ENCODE results near the gene CACTIN. TPM values are rescaled to one million over a fixed set of nuclear protein-coding genes. Genes with fewer than 3 reads are reported as not detected.

CACTIN gene
- total and polyA plus RNA-seq, 9 donors, result 2.7 to 39.1 (median 28.8) TPM

GRCh38 chr19:3573858-3574637 lies 52.5 kb downstream of the CACTIN start:
- Histone ChIP-seq H3K4me1 (ENCODE audit: insufficient read depth) (peaks cover 12% of the 10 kb centered on the region), H3K4me3 (peak overlapping the region; percentile 92), H3K27ac (peak overlapping the region in 1 of 2 donors; percentile 28), H3K9me3 (no peaks in the 10 kb centered on the region), H3K36me3 (no peaks in the 10 kb centered on the region), H3K27me3 (no peaks in the 10 kb centered on the region)
- WGBS, 3 donors, result 53 to 63% (median 61%) methylated on average over 49 to 55 of the region's 55 CpGs
- peak; percentile 78 to 87 (median 78) for DNase-seq
- TF ChIP-seq POLR2A (IDR thresholded peaks at IDR 0.05) (no peak), CTCF (IDR thresholded peaks at IDR 0.05) (no peak), EP300 (IDR thresholded peaks at IDR 0.05) (no peak)
- intact Hi-C loops (cut with DNase I), result no loop called here

- H3K27me3 ChIP-seq, result no peaks in the 10 kb centered on the region
- 0 to 1% (median 0%) methylated on average over 44 to 60 of the region's 60 CpGs for WGBS, 3 donors
- DNase-seq, result peak in 1 of 5 donors; percentile 37
- H3K4me3 ChIP-seq, result peak overlapping the region; percentile 92
- intact Hi-C loops (cut with DNase I), result no loop called here
- H3K27ac ChIP-seq, result peak overlapping the region in 1 of 2 donors; percentile 35
- no peak for TF ChIP-seq CTCF (IDR thresholded peaks at IDR 0.05)
- no peak for TF ChIP-seq EP300 (IDR thresholded peaks at IDR 0.05)
- no peak for TF ChIP-seq POLR2A (IDR thresholded peaks at IDR 0.05)
- H3K4me1 ChIP-seq (ENCODE audit: insufficient read depth), result peaks cover 12% of the 10 kb centered on the region
- no peaks in the 10 kb centered on the region for H3K36me3 ChIP-seq
- no peaks in the 10 kb centered on the region for H3K9me3 ChIP-seq
Measured at GRCh38 chr19:3573162-3573857, 53.3 kb downstream of the CACTIN start.

- TF ChIP-seq EP300 (IDR thresholded peaks at IDR 0.05) (no peak), POLR2A (IDR thresholded peaks at IDR 0.05) (no peak), CTCF (IDR thresholded peaks at IDR 0.05) (no peak)
- H3K4me1 ChIP-seq (ENCODE audit: insufficient read depth), result peaks cover 12% of the 10 kb centered on the region
Measured at GRCh38 chr19:3572855-3573161, 53.8 kb downstream of the CACTIN start, which contains the start of gene HMG20B. TSS of gene HMG20B (plus strand) at chr19:3572944. CDS start at chr19:3573310, 366 bp downstream.

GRCh38 chr19:3572132-3572854 lies 54.3 kb downstream of the CACTIN start:
- 1 to 2% (median 1%) methylated on average over 26 to 48 of the region's 48 CpGs for WGBS, 3 donors
- no peak overlapping the region for H3K27ac ChIP-seq
- DNase-seq, result peak; percentile 99
- TF ChIP-seq POLR2A (IDR thresholded peaks at IDR 0.05), result no peak
- TF ChIP-seq CTCF (IDR thresholded peaks at IDR 0.05), result no peak
- H3K4me1 ChIP-seq (ENCODE audit: insufficient read depth), result peaks cover 12% of the 10 kb centered on the region
- H3K9me3 ChIP-seq, result no peaks in the 10 kb centered on the region
- H3K36me3 ChIP-seq, result no peaks in the 10 kb centered on the region
- peak overlapping the region; percentile 36 for H3K4me3 ChIP-seq
- intact Hi-C loops (cut with DNase I), result no loop called here
- no peaks in the 10 kb centered on the region for H3K27me3 ChIP-seq

More at GRCh38 chr19:3572855-3573161, 53.8 kb downstream of the CACTIN start, which contains the start of gene HMG20B:
- H3K9me3 ChIP-seq, result no peaks in the 10 kb centered on the region
- no peaks in the 10 kb centered on the region for H3K27me3 ChIP-seq
- DNase-seq, result no peak
- intact Hi-C loops (cut with DNase I), result no loop called here
- H3K27ac ChIP-seq, result peak within 1 kb of the TSS in 1 of 2 donors; percentile 35
- H3K36me3 ChIP-seq, result no peaks in the 10 kb centered on the region
- WGBS, 3 donors, result 0 to 2% (median 1%) methylated on average over 10 to 30 of the region's 30 CpGs
- peak within 1 kb of the TSS; percentile 92 for H3K4me3 ChIP-seq
